Neural progenitor cell (in vitro differentiated cells): Measurements from ENCODE around the gene KRTCAP2. TPM values are rescaled to one million over a fixed set of nuclear protein-coding genes. Genes with fewer than 3 reads are reported as not detected.

ENCODE experiments used
- DNase-seq: peaks from one replicate; pipeline ENCODE4 v3.0.0-alpha.2; 2016; ENCODE audit warnings: low spot score
- H2AFZ ChIP-seq: fragments of 200-600 bp; sonication (generic); replicated peaks from 2 replicates; pipeline ENCODE4 v1.6.1; 2016; ENCODE audit warnings: antibody characterized with exemption
- H3F3A ChIP-seq: fragments of 200-600 bp; sonication (generic); 2 replicates; pipeline ENCODE4 v1.6.1; 2016; ENCODE audit warnings: antibody characterized with exemption, low read depth
- H3K27ac ChIP-seq: fragments of 200-600 bp; sonication (generic); 2 replicates; pipeline ENCODE4 v1.5.1; 2016; ENCODE audit warnings: mild to moderate bottlenecking
- H3K27me3 ChIP-seq: fragments of 200-600 bp; sonication (generic); 2 replicates; pipeline ENCODE4 v1.6.1; 2016; ENCODE audit warnings: mild to moderate bottlenecking, moderate library complexity
- H3K36me3 ChIP-seq: fragments of 200-600 bp; sonication (generic); 2 replicates; pipeline ENCODE4 v1.5.1; 2016
- H3K4me1 ChIP-seq: fragments of 200-600 bp; sonication (generic); 2 replicates; pipeline ENCODE4 v1.6.1; 2016; ENCODE audit warnings: mixed run types
- H3K4me2 ChIP-seq: fragments of 200-600 bp; sonication (generic); 2 replicates; pipeline ENCODE4 v1.6.1; 2016
- H3K4me3 ChIP-seq: fragments of 200-600 bp; sonication (generic); 2 replicates; pipeline ENCODE4 v1.5.1; 2016
- H3K79me2 ChIP-seq: fragments of 200-600 bp; sonication (generic); 2 replicates; pipeline ENCODE4 v1.6.1; 2016; ENCODE audit warnings: low read depth
- H3K9ac ChIP-seq: fragments of 200-600 bp; sonication (generic); 2 replicates; pipeline ENCODE4 v1.6.1; 2016
- H3K9me3 ChIP-seq: fragments of 200-600 bp; sonication (generic); 2 replicates; pipeline ENCODE4 v1.5.1; 2016; ENCODE audit warnings: low read depth
- H4K20me1 ChIP-seq: fragments of 200-600 bp; sonication (generic); 2 replicates; pipeline ENCODE4 v1.6.1; 2016; ENCODE audit warnings: low read depth
- H3K27ac Mint-ChIP-seq: 3 replicates; pipeline ENCODE4 v1.8.0; 2021; ENCODE audit warnings: mixed read lengths
- H3K27me3 Mint-ChIP-seq: 2 replicates; pipeline ENCODE4 v1.8.0; 2022; ENCODE audit warnings: low read depth, mild to moderate bottlenecking, inconsistent platforms, moderate library complexity, mixed read lengths; ENCODE audit not compliant: insufficient read depth
- H3K36me3 Mint-ChIP-seq: 3 replicates; pipeline ENCODE4 v1.8.0; 2021; ENCODE audit warnings: mixed read lengths
- H3K4me1 Mint-ChIP-seq: 3 replicates; pipeline ENCODE4 v1.8.0; 2021; ENCODE audit warnings: mixed read lengths
- H3K4me3 Mint-ChIP-seq: 3 replicates; pipeline ENCODE4 v1.8.0; 2021; ENCODE audit warnings: mild to moderate bottlenecking, moderate library complexity, mixed read lengths
- H3K9me3 Mint-ChIP-seq: 3 replicates; pipeline ENCODE4 v1.8.0; 2020; ENCODE audit warnings: mixed read lengths
- CTCF ChIP-seq: fragments of 200-600 bp; sonication (generic); IDR thresholded peaks from 2 replicates; pipeline ENCODE4 v1.5.1; 2017; ENCODE audit warnings: antibody characterized with exemption, mild to moderate bottlenecking
- EZH2 ChIP-seq: fragments of 200-600 bp; sonication (generic); IDR thresholded peaks from 2 replicates; pipeline ENCODE4 v1.6.1; 2017; ENCODE audit warnings: antibody characterized with exemption, mild to moderate bottlenecking, moderate library complexity
- EZH2phosphoT487 ChIP-seq: fragments of 200-600 bp; sonication (generic); IDR thresholded peaks from 2 replicates; pipeline ENCODE4 v1.6.1; 2017; ENCODE audit warnings: antibody characterized with exemption
- total RNA-seq: library from RNA; depleted of rRNA; stranded (reverse); fragments of >200 nt; gene quantifications from 2 replicates; pipeline ENCODE4 v1.2.3, GENCODE V29; 2015; ENCODE audit warnings: low replicate concordance

KRTCAP2 gene
- total RNA-seq, 1 donor from 2014 or later = 37.8 TPM

GRCh38 chr1:155188268-155188667, 15.2 kb upstream of the KRTCAP2 start:
- Mint-ChIP-seq H3K36me3 (peaks cover 7% of the 10 kb centered on the region), H3K27me3 (peaks cover 20% of the 10 kb centered on the region), H3K27ac (peak overlapping the region; percentile 92), H3K4me3 (peak overlapping the region; percentile 42), H3K4me1 (peaks cover 16% of the 10 kb centered on the region), H3K9me3 (peaks cover 7% of the 10 kb centered on the region)
- no peak overlapping the region for H2AFZ ChIP-seq
- H4K20me1 ChIP-seq = no peaks in the 10 kb centered on the region
- no peak overlapping the region for H3K4me3 ChIP-seq
- H3K36me3 ChIP-seq = no peaks in the 10 kb centered on the region
- peaks cover 15% of the 10 kb centered on the region for H3K4me1 ChIP-seq
- no peaks in the 10 kb centered on the region for H3K9me3 ChIP-seq
- peaks cover 12% of the 10 kb centered on the region for H3F3A ChIP-seq
- TF ChIP-seq EZH2 = no peak
- no peak for TF ChIP-seq EZH2phosphoT487
- TF ChIP-seq CTCF = no peak
- H3K27ac ChIP-seq = no peak overlapping the region
- no peak overlapping the region for H3K9ac ChIP-seq
- H3K79me2 ChIP-seq = no peaks in the 10 kb centered on the region
- H3K27me3 ChIP-seq = no peaks in the 10 kb centered on the region
- DNase-seq = no peak
- H3K4me2 ChIP-seq = no peak overlapping the region

- Mint-ChIP-seq H3K9me3 (peaks cover 7% of the 10 kb centered on the region), H3K36me3 (peaks cover 7% of the 10 kb centered on the region), H3K4me1 (peaks cover 14% of the 10 kb centered on the region), H3K27me3 (peaks cover 20% of the 10 kb centered on the region), H3K27ac (peak overlapping the region; percentile 58), H3K4me3 (no peak overlapping the region)
- H3K9ac ChIP-seq = no peak overlapping the region
- H3K27me3 ChIP-seq = no peaks in the 10 kb centered on the region
- H4K20me1 ChIP-seq = no peaks in the 10 kb centered on the region
- H2AFZ ChIP-seq = no peak overlapping the region
- no peaks in the 10 kb centered on the region for H3K79me2 ChIP-seq
- H3K4me2 ChIP-seq = no peak overlapping the region
- no peak for DNase-seq
- no peaks in the 10 kb centered on the region for H3K36me3 ChIP-seq
- H3K4me3 ChIP-seq = no peak overlapping the region
- H3K27ac ChIP-seq = no peak overlapping the region
- no peaks in the 10 kb centered on the region for H3K9me3 ChIP-seq
- peaks cover 7% of the 10 kb centered on the region for H3K4me1 ChIP-seq
- TF ChIP-seq EZH2 (no peak), EZH2phosphoT487 (no peak), CTCF (no peak)
- peaks cover 8% of the 10 kb centered on the region for H3F3A ChIP-seq
Observed at GRCh38 chr1:155187456-155187891, 14.4 kb upstream of the KRTCAP2 start.

DNA sequence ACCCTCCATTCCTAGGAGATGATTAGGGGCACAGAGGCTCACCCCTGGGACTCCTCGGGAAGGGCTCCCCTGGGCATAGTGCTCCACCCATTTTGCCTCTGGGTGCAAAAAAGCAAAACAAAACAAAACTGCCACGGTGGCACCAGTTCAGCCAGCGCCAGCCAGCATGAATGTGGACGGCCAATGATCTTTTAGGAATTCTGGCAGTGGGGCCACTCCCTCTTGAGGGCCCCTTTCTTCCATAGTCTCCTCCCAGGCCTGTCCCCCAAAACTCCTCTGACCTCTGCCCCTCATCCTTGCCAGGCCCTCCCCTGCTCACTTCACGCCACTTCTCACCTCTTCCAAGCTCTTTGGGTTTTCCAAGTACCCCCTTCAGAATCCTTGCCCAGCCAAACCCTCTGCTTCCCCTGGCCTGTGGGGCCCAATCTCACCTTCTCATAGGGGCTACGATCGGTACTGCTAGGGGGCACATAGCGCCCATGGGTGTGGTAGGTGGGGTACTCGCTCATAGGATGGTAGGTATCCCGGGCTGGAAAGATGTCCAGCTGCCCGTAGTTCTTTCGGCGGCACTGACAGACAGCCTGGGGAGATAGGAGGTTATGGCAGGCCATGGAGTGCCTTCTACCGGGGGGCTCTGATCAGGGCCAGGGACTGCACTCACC, 13.8 kb upstream of the KRTCAP2 start:
- Histone ChIP-seq H3K79me2 (no peaks in the 10 kb centered on the region), H3F3A (peaks cover 8% of the 10 kb centered on the region), H3K4me3 (no peak overlapping the region), H3K27ac (no peak overlapping the region), H4K20me1 (no peaks in the 10 kb centered on the region), H3K27me3 (no peaks in the 10 kb centered on the region), H3K4me2 (no peak overlapping the region), H3K4me1 (peaks cover 5% of the 10 kb centered on the region), H3K36me3 (no peaks in the 10 kb centered on the region), H3K9me3 (no peaks in the 10 kb centered on the region), H2AFZ (no peak overlapping the region), H3K9ac (no peak overlapping the region)
- DNase-seq = no peak
- peaks cover 10% of the 10 kb centered on the region for H3K36me3 Mint-ChIP-seq
- H3K4me1 Mint-ChIP-seq = peaks cover 9% of the 10 kb centered on the region
- no peak for TF ChIP-seq EZH2
- TF ChIP-seq CTCF = no peak
- TF ChIP-seq EZH2phosphoT487 = no peak
- H3K27ac Mint-ChIP-seq = peak overlapping the region; percentile 58
- H3K9me3 Mint-ChIP-seq = peaks cover 5% of the 10 kb centered on the region
- peaks cover 17% of the 10 kb centered on the region for H3K27me3 Mint-ChIP-seq
- H3K4me3 Mint-ChIP-seq = no peak overlapping the region
